Activated naive CD8-positive, alpha-beta T cell treated with anti-CD3 and anti-CD28 coated beads, Interleukin-2, amount 50 U/mL, for 16 hours (primary cell): ENCODE results near the gene MRPL12.

ENCODE experiments used
- DNase-seq: peaks from one replicate; pipeline ENCODE4 v3.0.0-alpha.2; 2020; ENCODE audit warnings: low read depth, low spot score

MRPL12 gene

GRCh38 chr17:81701288-81702071 is 1.7 kb upstream of the MRPL12 start:
- no peak for DNase-seq

GRCh38 chr17:81703747-81704654 is 834 bp downstream of the MRPL12 start:
- DNase-seq = no peak

GRCh38 chr17:81705518-81706231 is 2.5 kb downstream of the MRPL12 start:
- DNase-seq = no peak

GRCh38 chr17:81706232-81706611 is 3.1 kb downstream of the MRPL12 start:
- no peak for DNase-seq

GRCh38 chr17:81706757-81707624 is 3.8 kb downstream of the MRPL12 start:
- DNase-seq = no peak

- DNase-seq = no peak
Measured at GRCh38 chr17:81707725-81708646, 4.8 kb downstream of the MRPL12 start.

- DNase-seq = no peak
Measured at GRCh38 chr17:81708739-81709185, 5.6 kb downstream of the MRPL12 start.

- no peak for DNase-seq
Measured at GRCh38 chr17:81710514-81711308, 7.5 kb downstream of the MRPL12 start.

GRCh38 chr17:81711814-81712467 is 8.8 kb downstream of the MRPL12 start, which contains the start of gene SLC25A10:
SLC25A10 (plus strand) TSS chr17:81712284; CDS start chr17:81712427, 143 bp downstream.
- DNase-seq = peak; percentile 70

GRCh38 chr17:81712468-81713003 is 9.4 kb downstream of the MRPL12 start:
- DNase-seq = no peak

GRCh38 chr17:81713004-81713555 is 9.9 kb downstream of the MRPL12 start:
- no peak for DNase-seq

GRCh38 chr17:81713556-81714411 is 10.6 kb downstream of the MRPL12 start:
- no peak for DNase-seq

GRCh38 chr17:81714412-81715106 is 11.4 kb downstream of the MRPL12 start:
- DNase-seq = no peak

- no peak for DNase-seq
Measured at GRCh38 chr17:81715107-81715871, 12.1 kb downstream of the MRPL12 start.

GRCh38 chr17:81715872-81716673 is 12.9 kb downstream of the MRPL12 start:
- no peak for DNase-seq
